Measurements from ENCODE around the gene TEAD2.

- TF ChIP-seq CTCF (IDR thresholded peaks at IDR 0.05; ENCODE audit: low read length): no peak
- TF ChIP-seq EZH2 (IDR thresholded peaks at IDR 0.05; ENCODE audit: borderline replicate concordance, low read length): no peak
Measured at GRCh38 chr19:49356382-49356781, 5.8 kb downstream of the TEAD2 start.
